C4-2B (cell line): Measurements from ENCODE around the gene SETDB1.

Source experiments
- ZFX ChIP-seq: fragments of 450-650 bp; IDR thresholded peaks from 2 replicates; pipeline ENCODE4 v1.6.1; 2017
- TF ChIP-seq, protein P1 (sequence below): fragments of 450-650 bp; conservative IDR thresholded peaks from 2 replicates; pipeline ENCODE4 v1.5.1; 2017; ENCODE audit warnings: mild to moderate bottlenecking

DNA sequence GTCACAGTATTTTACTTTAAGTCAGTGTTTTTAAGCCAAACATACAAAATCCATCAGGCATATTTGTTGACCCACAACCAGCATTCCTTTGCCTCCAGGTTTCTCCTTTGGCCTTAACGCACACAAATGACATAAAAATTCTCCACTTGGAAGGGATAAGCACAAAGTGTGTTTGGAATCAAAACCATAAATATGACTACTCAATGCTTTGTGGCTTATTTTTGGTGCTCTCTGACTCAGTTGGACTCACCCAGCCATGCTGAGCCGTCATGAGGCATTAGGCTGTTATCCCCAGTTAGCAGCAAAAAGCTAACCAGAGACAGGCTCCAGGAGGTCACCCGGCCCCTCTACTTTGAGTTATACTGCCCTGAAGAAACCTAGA lies 83.0 kb downstream of the SETDB1 start:
- TF ChIP-seq, protein P1, sequence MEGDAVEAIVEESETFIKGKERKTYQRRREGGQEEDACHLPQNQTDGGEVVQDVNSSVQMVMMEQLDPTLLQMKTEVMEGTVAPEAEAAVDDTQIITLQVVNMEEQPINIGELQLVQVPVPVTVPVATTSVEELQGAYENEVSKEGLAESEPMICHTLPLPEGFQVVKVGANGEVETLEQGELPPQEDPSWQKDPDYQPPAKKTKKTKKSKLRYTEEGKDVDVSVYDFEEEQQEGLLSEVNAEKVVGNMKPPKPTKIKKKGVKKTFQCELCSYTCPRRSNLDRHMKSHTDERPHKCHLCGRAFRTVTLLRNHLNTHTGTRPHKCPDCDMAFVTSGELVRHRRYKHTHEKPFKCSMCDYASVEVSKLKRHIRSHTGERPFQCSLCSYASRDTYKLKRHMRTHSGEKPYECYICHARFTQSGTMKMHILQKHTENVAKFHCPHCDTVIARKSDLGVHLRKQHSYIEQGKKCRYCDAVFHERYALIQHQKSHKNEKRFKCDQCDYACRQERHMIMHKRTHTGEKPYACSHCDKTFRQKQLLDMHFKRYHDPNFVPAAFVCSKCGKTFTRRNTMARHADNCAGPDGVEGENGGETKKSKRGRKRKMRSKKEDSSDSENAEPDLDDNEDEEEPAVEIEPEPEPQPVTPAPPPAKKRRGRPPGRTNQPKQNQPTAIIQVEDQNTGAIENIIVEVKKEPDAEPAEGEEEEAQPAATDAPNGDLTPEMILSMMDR: no peak
- TF ChIP-seq ZFX: no peak
